ENCODE results near the gene ICOSLG.
"Not testable (repeated sequence)": the region's sequence is repeated elsewhere in the genome, so short reads cannot be mapped to it uniquely, and the experiment has no call there.

The ICOSLG gene

GRCh38 chr21:44283948-44284347, 43.2 kb upstream of the ICOSLG start:
- no peaks in the 10 kb centered on the region for H3K4me1 ChIP-seq (ENCODE audit: insufficient read depth, low read length)

GRCh38 chr21:44283211-44283785, 42.6 kb upstream of the ICOSLG start:
- H3K27ac ChIP-seq (ENCODE audit: low read length); H3K79me2 ChIP-seq (ENCODE audit: insufficient read depth, low read length); H4K20me1 ChIP-seq (ENCODE audit: insufficient read depth, low read length); H3K27me3 ChIP-seq (ENCODE audit: insufficient read depth, low read length, poor library complexity); H3K36me3 ChIP-seq (ENCODE audit: insufficient read depth, low read length); DNase-seq; H3K9ac ChIP-seq (ENCODE audit: low read depth, low read length); H3K4me3 ChIP-seq (ENCODE audit: low read depth in 1 of 2, low read length in 2 of 2); H2AFZ ChIP-seq (ENCODE audit: low read depth, low read length); ATAC-seq (ENCODE audit: insufficient read depth, low read depth); H3K4me1 ChIP-seq (ENCODE audit: insufficient read depth, low read length); H3K4me2 ChIP-seq (ENCODE audit: insufficient read depth, low read length); H3K9me3 ChIP-seq (ENCODE audit: insufficient read depth, low read length, severe bottlenecking): not testable (repeated sequence)

More at GRCh38 chr21:44283948-44284347, 43.2 kb upstream of the ICOSLG start:
- no peak overlapping the region for H3K4me2 ChIP-seq (ENCODE audit: insufficient read depth, low read length)
- peaks cover 4% of the 10 kb centered on the region; the same call in 1 of the 2 replicates for H4K20me1 ChIP-seq (ENCODE audit: insufficient read depth, low read length)
- H3K27ac ChIP-seq (ENCODE audit: low read length) = no peak overlapping the region
- TF ChIP-seq EZH2 (IDR thresholded peaks at IDR 0.05; ENCODE audit: borderline replicate concordance, low read depth, low read length, severe bottlenecking) (no peak), CTCF (IDR thresholded peaks at IDR 0.05; ENCODE audit: borderline replicate concordance, extremely low read depth, low read length, poor library complexity, severe bottlenecking) (no peak)
- H3K4me3 ChIP-seq (ENCODE audit: low read depth in 1 of 2, low read length in 2 of 2) = no peak overlapping the region
- H3K27me3 ChIP-seq (ENCODE audit: insufficient read depth, low read length, poor library complexity) = no peaks in the 10 kb centered on the region
- no peak overlapping the region for H3K9ac ChIP-seq (ENCODE audit: low read depth, low read length)
- no peak for ATAC-seq (ENCODE audit: insufficient read depth, low read depth)
- H3K9me3 ChIP-seq (ENCODE audit: insufficient read depth, low read length, severe bottlenecking) = no peaks in the 10 kb centered on the region
- DNase-seq = no peak
- no peaks in the 10 kb centered on the region for H3K79me2 ChIP-seq (ENCODE audit: insufficient read depth, low read length)
- no peak overlapping the region for H2AFZ ChIP-seq (ENCODE audit: low read depth, low read length)
- H3K36me3 ChIP-seq (ENCODE audit: insufficient read depth, low read length) = no peaks in the 10 kb centered on the region

GRCh38 chr21:44282370-44282769, 41.6 kb upstream of the ICOSLG start:
- no peak overlapping the region for H2AFZ ChIP-seq (ENCODE audit: low read depth, low read length)
- no peak overlapping the region for H3K27ac ChIP-seq (ENCODE audit: low read length)
- DNase-seq = no peak
- H3K27me3 ChIP-seq (ENCODE audit: insufficient read depth, low read length, poor library complexity) = no peaks in the 10 kb centered on the region
- H3K9ac ChIP-seq (ENCODE audit: low read depth, low read length) = no peak overlapping the region
- H3K36me3 ChIP-seq (ENCODE audit: insufficient read depth, low read length) = no peaks in the 10 kb centered on the region
- no peak for ATAC-seq (ENCODE audit: insufficient read depth, low read depth)
- H3K79me2 ChIP-seq (ENCODE audit: insufficient read depth, low read length) = no peaks in the 10 kb centered on the region
- no peaks in the 10 kb centered on the region for H3K9me3 ChIP-seq (ENCODE audit: insufficient read depth, low read length, severe bottlenecking)
- no peak for TF ChIP-seq EZH2 (IDR thresholded peaks at IDR 0.05; ENCODE audit: borderline replicate concordance, low read depth, low read length, severe bottlenecking)
- no peak for TF ChIP-seq CTCF (IDR thresholded peaks at IDR 0.05; ENCODE audit: borderline replicate concordance, extremely low read depth, low read length, poor library complexity, severe bottlenecking)
- no peak overlapping the region for H3K4me3 ChIP-seq (ENCODE audit: low read depth in 1 of 2, low read length in 2 of 2)
- no peaks in the 10 kb centered on the region for H3K4me1 ChIP-seq (ENCODE audit: insufficient read depth, low read length)
- no peak overlapping the region for H3K4me2 ChIP-seq (ENCODE audit: insufficient read depth, low read length)
- no peaks in the 10 kb centered on the region; the same call in 1 of the 2 replicates for H4K20me1 ChIP-seq (ENCODE audit: insufficient read depth, low read length)

GRCh38 chr21:44281801-44282200, 41.1 kb upstream of the ICOSLG start:
- ATAC-seq (ENCODE audit: insufficient read depth, low read depth) = no peak
- Histone ChIP-seq H3K4me1 (ENCODE audit: insufficient read depth, low read length) (no peaks in the 10 kb centered on the region), H4K20me1 (ENCODE audit: insufficient read depth, low read length) (no peaks in the 10 kb centered on the region; the same call in 1 of the 2 replicates), H3K4me2 (ENCODE audit: insufficient read depth, low read length) (no peak overlapping the region), H3K9me3 (ENCODE audit: insufficient read depth, low read length, severe bottlenecking) (no peaks in the 10 kb centered on the region), H3K79me2 (ENCODE audit: insufficient read depth, low read length) (no peaks in the 10 kb centered on the region), H2AFZ (ENCODE audit: low read depth, low read length) (no peak overlapping the region), H3K4me3 (ENCODE audit: low read depth in 1 of 2, low read length in 2 of 2) (no peak overlapping the region), H3K9ac (ENCODE audit: low read depth, low read length) (no peak overlapping the region), H3K27ac (ENCODE audit: low read length) (no peak overlapping the region), H3K27me3 (ENCODE audit: insufficient read depth, low read length, poor library complexity) (no peaks in the 10 kb centered on the region), H3K36me3 (ENCODE audit: insufficient read depth, low read length) (no peaks in the 10 kb centered on the region)
- no peak for DNase-seq
- TF ChIP-seq CTCF (IDR thresholded peaks at IDR 0.05; ENCODE audit: borderline replicate concordance, extremely low read depth, low read length, poor library complexity, severe bottlenecking) = no peak
- TF ChIP-seq EZH2 (IDR thresholded peaks at IDR 0.05; ENCODE audit: borderline replicate concordance, low read depth, low read length, severe bottlenecking) = no peak

All from DND-41 (cell line).